GM21367 (cell line): ENCODE results near the gene RPS28.
"Not testable (repeated sequence)": the region's sequence is repeated elsewhere in the genome, so short reads cannot be mapped to it uniquely, and the experiment has no call there.

Experiments
- ATAC-seq: cut with Tn5 transposase; IDR thresholded peaks from one replicate; pipeline ENCODE4 v1.9.1; 2021; ENCODE audit not compliant: unreplicated experiment

Gene RPS28

GRCh38 chr19:8340341-8341096 is 19.2 kb downstream of the RPS28 start:
- ATAC-seq: no peak

GRCh38 chr19:8341504-8341903 is 20.2 kb downstream of the RPS28 start:
- ATAC-seq: not testable (repeated sequence)

GRCh38 chr19:8342316-8342683 is 21.0 kb downstream of the RPS28 start:
- ATAC-seq: no peak

DNA sequence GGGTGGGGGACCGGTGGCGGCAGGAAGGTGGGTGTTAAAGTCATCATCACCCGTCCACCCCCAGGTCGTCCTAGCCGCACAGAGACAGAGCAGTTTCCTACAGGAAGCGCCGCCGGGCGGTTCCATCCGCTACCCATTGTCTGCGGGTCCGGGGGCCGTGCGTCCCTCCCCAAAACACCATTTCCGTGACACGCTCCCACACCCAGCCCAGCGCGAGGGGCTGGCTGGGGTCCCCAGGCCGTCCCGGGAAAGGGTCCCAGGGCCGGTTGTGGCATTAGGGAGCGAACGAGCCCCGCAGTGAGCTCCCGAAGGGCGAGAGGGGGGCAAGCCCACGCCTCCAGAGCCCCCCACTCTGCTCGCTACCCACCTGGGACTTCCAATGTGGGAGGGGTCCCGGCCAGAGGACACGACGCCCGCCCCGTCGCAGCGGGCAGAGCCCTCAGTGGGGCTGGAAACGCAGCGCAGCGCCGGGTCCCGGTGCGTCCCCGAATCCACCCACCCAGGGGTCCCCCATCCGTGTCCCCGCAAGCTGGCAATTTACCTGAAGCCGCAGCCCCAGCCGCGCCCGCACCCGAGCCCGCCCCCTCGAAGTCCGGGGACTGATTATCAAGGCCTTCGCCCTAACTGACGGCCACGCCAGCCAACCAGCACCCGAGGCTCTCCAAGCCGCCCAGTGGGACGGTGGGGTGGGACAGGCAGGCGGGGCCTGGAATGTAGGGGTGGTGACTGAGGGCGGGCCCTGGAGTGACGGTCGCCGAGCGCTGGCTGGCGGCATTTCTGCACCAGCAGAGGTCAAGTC is 21.6 kb downstream of the RPS28 start, which contains the start of gene KANK3:
KANK3 (minus strand) TSS at position 579 of the 799 bp plus-strand sequence. CDS start 5,434 bp downstream, outside the sequence.
- peak; percentile 55 for ATAC-seq

- ATAC-seq: no peak
These were observed 22.2 kb downstream of the RPS28 start for GRCh38 chr19:8343483-8343844.

GRCh38 chr19:8349629-8350372 is 28.5 kb downstream of the RPS28 start:
- not testable (repeated sequence) for ATAC-seq

DNA sequence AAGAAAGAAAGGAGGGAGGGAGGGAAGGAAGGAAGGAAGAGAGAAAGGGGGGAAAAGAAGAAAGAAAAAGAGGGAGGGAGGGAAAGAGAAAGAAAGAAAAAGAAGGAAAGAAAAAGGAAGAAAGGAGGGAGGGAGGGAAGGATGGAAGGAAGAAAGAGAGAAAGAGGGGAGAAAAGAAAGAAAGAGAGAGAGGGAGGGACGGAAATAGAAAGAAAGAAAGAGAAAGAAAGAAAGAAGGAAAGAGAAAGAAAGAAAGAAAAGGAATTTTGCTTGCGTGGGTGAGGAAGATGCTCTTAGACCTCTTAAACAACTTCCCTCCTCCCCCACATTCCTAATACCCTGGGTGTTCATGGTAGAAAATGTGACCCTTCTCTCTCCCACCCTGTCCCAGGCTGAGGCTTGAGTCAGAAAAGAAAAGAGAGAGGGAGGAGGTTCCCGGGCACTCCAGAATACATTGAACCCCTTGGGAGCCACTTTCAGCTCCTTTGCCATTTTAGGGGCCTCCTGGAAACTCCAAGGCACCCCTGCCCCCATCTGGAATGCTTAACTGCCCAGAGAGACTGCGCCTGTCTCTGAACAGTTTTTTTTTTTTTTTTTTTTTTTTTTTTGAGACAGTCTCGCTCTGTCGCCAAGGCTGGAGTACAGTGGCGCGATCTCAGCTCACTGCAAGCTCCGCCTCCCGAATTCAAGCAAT is 31.0 kb downstream of the RPS28 start:
- no peak for ATAC-seq

DNA sequence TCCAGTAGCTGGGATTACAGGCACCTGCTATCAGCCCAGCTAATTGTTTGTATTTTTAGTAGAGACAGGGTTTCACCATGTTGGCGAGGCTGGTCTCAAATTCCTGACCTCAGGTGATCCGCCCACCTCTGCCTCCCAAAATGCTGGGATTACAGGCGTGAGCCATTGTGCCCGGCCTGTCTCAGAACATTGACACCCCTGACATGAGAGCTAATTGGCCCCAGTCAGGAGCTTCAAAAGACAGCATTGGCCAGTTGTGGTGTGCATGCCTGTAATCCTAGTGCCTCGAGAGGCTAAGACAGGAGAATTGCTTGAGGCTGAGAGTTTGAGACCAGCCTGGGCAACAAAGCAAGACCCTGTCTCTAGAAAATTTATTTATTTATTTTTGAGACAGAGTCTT is 31.5 kb downstream of the RPS28 start:
- not testable (repeated sequence) for ATAC-seq

DNA sequence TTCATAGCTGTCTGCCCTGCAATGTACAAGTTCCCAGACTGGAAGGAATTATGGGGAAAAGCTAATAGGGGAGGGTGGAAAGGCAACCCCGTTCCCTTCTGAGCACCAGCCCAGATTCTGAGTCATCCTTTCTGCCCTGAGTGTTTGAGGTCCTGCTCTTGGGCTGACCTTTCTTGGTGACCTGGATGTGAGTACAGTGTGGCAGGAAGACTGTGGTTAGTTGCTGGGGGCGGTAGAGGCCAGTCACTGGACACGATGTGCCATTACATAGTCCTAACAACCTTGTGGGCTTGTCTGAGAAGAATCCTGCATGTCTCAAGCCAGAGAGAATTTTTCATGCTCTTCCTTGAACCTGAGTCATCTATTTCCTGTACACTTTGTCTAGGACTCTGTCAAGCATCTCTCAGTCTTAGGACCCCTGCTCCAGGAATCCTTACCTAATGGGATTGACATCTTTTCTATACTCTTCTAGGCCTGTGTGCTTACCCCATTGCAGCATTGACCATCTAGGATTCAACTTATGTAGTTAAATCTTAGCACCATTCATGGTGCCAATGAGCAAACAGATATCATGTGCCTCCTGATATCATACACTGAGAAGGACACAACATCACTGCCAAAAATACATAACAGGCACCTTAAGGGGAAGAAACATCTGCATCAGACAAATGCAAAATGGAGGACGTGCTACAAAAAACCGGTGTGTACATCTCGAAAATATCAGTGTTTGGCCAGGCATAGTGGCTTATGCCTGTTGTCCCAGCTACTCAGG is 34.5 kb downstream of the RPS28 start:
- no peak for ATAC-seq

- ATAC-seq: no peak
These were observed 35.8 kb downstream of the RPS28 start for GRCh38 chr19:8357007-8357521.

- no peak for ATAC-seq
These were observed 37.7 kb downstream of the RPS28 start for GRCh38 chr19:8358948-8359347.

DNA sequence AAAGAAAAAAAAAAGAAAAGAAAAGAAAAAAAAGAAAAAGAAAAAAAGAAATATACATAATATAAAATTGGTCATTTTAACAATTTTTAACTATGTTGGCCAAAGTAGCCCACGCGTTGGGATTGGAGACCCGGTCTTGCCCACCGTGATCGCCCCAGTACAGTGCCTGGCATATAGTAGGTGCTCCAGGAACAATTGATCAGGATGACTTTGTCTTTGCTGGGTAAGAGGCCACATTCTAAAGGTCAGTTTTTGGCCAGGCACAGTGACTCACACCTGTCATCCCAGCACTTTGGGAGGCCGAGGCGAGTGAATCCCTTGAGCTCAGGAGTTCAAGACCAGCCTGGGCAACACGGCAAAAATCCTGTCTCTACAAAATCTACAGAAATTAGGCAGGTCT is 38.9 kb downstream of the RPS28 start:
- ATAC-seq: no peak

- no peak for ATAC-seq
These were observed 40.9 kb downstream of the RPS28 start for GRCh38 chr19:8361921-8362793.

GRCh38 chr19:8363803-8364771 is 42.8 kb downstream of the RPS28 start, which contains the start of gene ANGPTL4:
ANGPTL4 (plus strand) TSS chr19:8364155; CDS start chr19:8364322, 167 bp downstream.
- ATAC-seq: no peak

GRCh38 chr19:8366121-8366581 is 44.9 kb downstream of the RPS28 start:
- ATAC-seq: no peak

- no peak for ATAC-seq
These were observed 45.6 kb downstream of the RPS28 start for GRCh38 chr19:8366961-8367326.

GRCh38 chr19:8367327-8368001 is 46.2 kb downstream of the RPS28 start:
- ATAC-seq: no peak
